HepG2 (cell line): ENCODE data around the gene METTL1. TPM values are rescaled to one million over a fixed set of nuclear protein-coding genes. Genes with fewer than 3 reads are reported as not detected.

ENCODE experiments used
- ATAC-seq: fragments of 200-7000 bp; cut with Tn5 transposase; 3 replicates; pipeline ENCODE4 v1.9.1; 2020; ENCODE audit warnings: mild to moderate bottlenecking, moderate library complexity
- BruUV-seq: library from RNA; stranded (reverse); fragments of 400-500 nt; replicated peaks from 2 replicates; lab custom pipeline; 2021; lab: Mats Ljungman, UMichigan
- CTCF ChIA-PET: fragments of 300-600 bp; formaldehyde crosslinking; extraction: SDS; loops from one replicate; lab custom pipeline; 2021; ENCODE audit warnings: low total read pairs, inconsistent platforms, low intra/inter-chr PET ratio; lab: Yijun Ruan, JAX
- POLR2A ChIA-PET: fragments of 350-600 bp; sonication (Branson Sonifier 250); formaldehyde crosslinking; loops from one replicate; lab custom pipeline; 2020; ENCODE audit warnings: antibody characterized with exemption, inconsistent platforms; lab: Yijun Ruan, JAX
- DNase-seq: peaks from one replicate; pipeline ENCODE4 v3.0.0-alpha.2; 2015; ENCODE audit warnings: low spot score
- FAIRE-seq: peaks from 3 replicates; lab custom pipeline; 2011; peaks lifted over from hg19 to GRCh38; lab: Jason Lieb, UNC
- H2AFZ ChIP-seq: one replicate; pipeline ENCODE4 v1.6.1; 2011; ENCODE audit warnings: low read length, inconsistent platforms
- H3K27ac ChIP-seq: fragments of 300-600 bp; 3 replicates; pipeline ENCODE4 v1.8.0; 2011; ENCODE audit warnings: mixed run types, mild to moderate bottlenecking, mixed read lengths, low read length, inconsistent platforms; ENCODE audit not compliant: insufficient read depth; ENCODE audit errors: extremely low read length
- H3K27me3 ChIP-seq, 2 experiments: fragments of 200-600 bp in 1 of 2; 2 replicates in 1 of 2; 3 replicates in 1 of 2; pipeline versions ENCODE4 v1.6.0 to v1.8.0; 2011; ENCODE audit warnings: low read length in 2 of 2, mild to moderate bottlenecking in 2 of 2, moderate library complexity in 2 of 2, inconsistent platforms in 1 of 2; ENCODE audit not compliant: insufficient read depth in 2 of 2, control insufficient read depth in 1 of 2
- H3K36me3 ChIP-seq, 2 experiments: fragments of 200-600 bp in 1 of 2; replicated peaks in 1 of 2; 2 replicates in 1 of 2; 3 replicates in 1 of 2; pipeline versions ENCODE4 v1.5.1 to v1.8.0; 2011; ENCODE audit warnings: low read length in 2 of 2, inconsistent platforms in 1 of 2; ENCODE audit not compliant: insufficient read depth in 2 of 2, control insufficient read depth in 1 of 2
- H3K4me1 ChIP-seq: 2 replicates; pipeline ENCODE4 v1.5.1; 2012; ENCODE audit warnings: low read length, inconsistent platforms; ENCODE audit not compliant: insufficient read depth
- H3K4me2 ChIP-seq: 2 replicates; pipeline ENCODE4 v1.6.0; 2011; ENCODE audit warnings: low read depth, low read length, inconsistent platforms
- H3K4me3 ChIP-seq, 3 experiments: fragments of 200-600 bp in 1 of 3; sonication (generic), shearing (Covaris generic) in 1 of 3; replicated peaks in 1 of 3; 2 replicates each; pipeline ENCODE4 v1.5.1; 2011 to 2016; ENCODE audit warnings: low read length in 3 of 3, inconsistent platforms in 2 of 3, low read depth in 2 of 3, mild to moderate bottlenecking in 2 of 3, control low read depth in 1 of 3, mixed read lengths in 1 of 3; ENCODE audit not compliant: insufficient read depth in 1 of 3
- H3K79me2 ChIP-seq: one replicate; pipeline ENCODE4 v1.6.1; 2011; ENCODE audit warnings: low read length, inconsistent platforms; ENCODE audit not compliant: insufficient read depth
- H3K9ac ChIP-seq: 2 replicates; pipeline ENCODE4 v1.6.0; 2011; ENCODE audit warnings: mild to moderate bottlenecking, low read depth, low read length, inconsistent platforms; ENCODE audit not compliant: insufficient read depth
- H3K9me3 ChIP-seq: 2 replicates; pipeline ENCODE4 v1.5.1; 2012; ENCODE audit warnings: mild to moderate bottlenecking, low read length
- H4K20me1 ChIP-seq: 2 replicates; pipeline ENCODE4 v1.6.0; 2011; ENCODE audit warnings: inconsistent platforms, mild to moderate bottlenecking, low read length, moderate library complexity; ENCODE audit not compliant: insufficient read depth
- AGO2 ChIP-seq: fragments of 200-400 bp; formaldehyde crosslinking; optimal IDR thresholded peaks from 2 replicates; pipeline ENCODE3; 2017; ENCODE audit warnings: mild to moderate bottlenecking, low read depth, low read length, moderate library complexity
- BORCS8-MEF2B ChIP-seq: sonication (generic); formaldehyde crosslinking; IDR thresholded peaks from 2 replicates; pipeline ENCODE4 v1.8.0; 2022; ENCODE audit warnings: mild to moderate bottlenecking, missing genetic modification reagents
- CBX1 ChIP-seq: IDR thresholded peaks from one replicate; pipeline ENCODE4 v1.6.1; 2016; ENCODE audit warnings: antibody characterized with exemption, low read depth
- CSRNP1 ChIP-seq: sonication (generic); formaldehyde crosslinking; IDR thresholded peaks from 2 replicates; pipeline ENCODE4 v1.8.1; 2023; ENCODE audit warnings: mild to moderate bottlenecking, missing genetic modification reagents
- CTCF ChIP-seq: sonication (generic); formaldehyde crosslinking; IDR thresholded peaks from 2 replicates; pipeline ENCODE4 v1.5.0; 2020; ENCODE audit warnings: mild to moderate bottlenecking, missing genetic modification reagents, moderate library complexity
- YEATS2 ChIP-seq: sonication (generic); formaldehyde crosslinking; IDR thresholded peaks from 2 replicates; pipeline ENCODE4 v1.4.0; 2020; ENCODE audit warnings: missing genetic modification reagents, borderline replicate concordance
- ZBTB3 ChIP-seq: sonication (generic); formaldehyde crosslinking; IDR thresholded peaks from 2 replicates; pipeline ENCODE4 v1.4.0; 2020; ENCODE audit warnings: low read depth, mild to moderate bottlenecking, moderate library complexity, missing genetic modification reagents, borderline replicate concordance
- ZBTB7A ChIP-seq: sonication (generic); formaldehyde crosslinking; IDR thresholded peaks from 2 replicates; pipeline ENCODE4 v1.8.0; 2022; ENCODE audit warnings: mild to moderate bottlenecking, missing genetic modification reagents
- ZNF282 ChIP-seq: fragments of 450-650 bp; IDR thresholded peaks from 2 replicates; pipeline ENCODE4 v1.6.1; 2018; ENCODE audit not compliant: partially characterized antibody
- ZNF414 ChIP-seq: sonication (generic); formaldehyde crosslinking; IDR thresholded peaks from 2 replicates; pipeline ENCODE4 v1.5.0; 2020; ENCODE audit warnings: missing genetic modification reagents
- ZNF468 ChIP-seq: sonication (generic); formaldehyde crosslinking; IDR thresholded peaks from 2 replicates; pipeline ENCODE4 v1.8.0; 2022; ENCODE audit warnings: mild to moderate bottlenecking, moderate library complexity, missing genetic modification reagents
- ZNF496 ChIP-seq: sonication (generic); formaldehyde crosslinking; IDR thresholded peaks from 2 replicates; pipeline ENCODE4 v1.8.1; 2023; ENCODE audit warnings: mild to moderate bottlenecking, moderate library complexity, missing genetic modification reagents; ENCODE audit not compliant: insufficient replicate concordance
- ZNF670 ChIP-seq: sonication (generic); formaldehyde crosslinking; IDR thresholded peaks from 2 replicates; pipeline ENCODE4 v1.8.0; 2022; ENCODE audit warnings: mild to moderate bottlenecking, missing genetic modification reagents, borderline replicate concordance
- ZNF7 ChIP-seq: IDR thresholded peaks from 2 replicates; pipeline ENCODE4 v1.6.1; 2016; ENCODE audit warnings: missing biosample characterization, missing genetic modification reagents
- WGBS: methylation state at CpG from one replicate; pipeline ENCODE4 v1.1.6; 2017; ENCODE audit warnings: low lambda C conversion rate; 5-methylcytosine and 5-hydroxymethylcytosine counted together
- in situ Hi-C: cut with HindIII; loops from 2 replicates; pipeline ENCODE4 v1.10.0; 2017; ENCODE audit warnings: low pct_unique_long_range_greater_than_20kb; ENCODE audit not compliant: extremely low pct_ligation_motif_present
- intact Hi-C: fragments of 100-400 bp; cut with micrococcal nuclease; formaldehyde crosslinking; loops from one replicate; pipeline ENCODE4 v1.10.0; 2022; ENCODE audit not compliant: unreplicated experiment
- polyA plus RNA-seq, 8 experiments: library from polyadenylated mRNA; depleted of rRNA in 3 of 8; stranded (reverse) in 7 of 8; unstranded in 1 of 8; fragments of >200 nt; fragmentation: Illumina TruSeq in 4 of 8; extraction: Trizol in 4 of 8; gene quantifications; 2 replicates each; pipeline versions ENCODE4 v1.2.1 to v1.2.3, GENCODE V29; 2011 to 2016; ENCODE audit warnings: low read depth in 4 of 8, missing spikeins in 1 of 8, mixed read lengths in 1 of 8; ENCODE audit not compliant: insufficient read depth in 1 of 8
- total RNA-seq, 5 experiments: library from RNA; depleted of rRNA; stranded (reverse); fragments of >200 nt; fragmentation: Illumina TruSeq; extraction: Trizol; gene quantifications; 2 replicates each; pipeline ENCODE4 v1.2.3, GENCODE V29; 2016; ENCODE audit warnings: low read depth in 1 of 5

METTL1 gene
- total and polyA plus RNA-seq, 2 of the 13 experiments (the other 11 are each of a cell fraction or from before 2014, with no cell fraction given): 34.7 to 36.9 TPM

- H3K4me3 ChIP-seq: no peak overlapping the region
- no peak overlapping the region for H3K27ac ChIP-seq
- no peaks in the 10 kb centered on the region for H3K36me3 ChIP-seq
- H2AFZ ChIP-seq: no peak overlapping the region
- DNase-seq: no peak
- H3K4me1 ChIP-seq: peaks cover 18% of the 10 kb centered on the region
- H3K79me2 ChIP-seq: no peaks in the 10 kb centered on the region
- ATAC-seq: no peak
- no TSS peak for BruUV-seq
- H4K20me1 ChIP-seq: no peaks in the 10 kb centered on the region
- H3K4me2 ChIP-seq: no peak overlapping the region
- H3K9ac ChIP-seq: no peak overlapping the region
- ChIA-PET POLR2A (no interaction called here), CTCF (no interaction called here)
- H3K9me3 ChIP-seq: no peaks in the 10 kb centered on the region
- H3K27me3 ChIP-seq: peaks cover 2 to 38% of the 10 kb centered on the region in 2 experiments; a peak in 4 of 5 replicates
- TF ChIP-seq YEATS2 (CRISPR knock-in tag) (no peak), ZNF7 (CRISPR knock-in tag) (no peak), ZNF414 (no peak), ZNF282 (no peak)
- no peak for FAIRE-seq
- in situ Hi-C loops: no loop called here
- WGBS: 17% methylated on average over 13 of the region's 13 CpGs
- intact Hi-C loops: no loop called here
Measured at GRCh38 chr12:57730336-57731067, 41.4 kb downstream of the METTL1 start.

GRCh38 chr12:57729321-57729844, 42.5 kb downstream of the METTL1 start:
- H3K36me3 ChIP-seq: no peaks in the 10 kb centered on the region
- no peak overlapping the region for H3K9ac ChIP-seq
- ATAC-seq: no peak
- no TSS peak for BruUV-seq
- ChIA-PET CTCF (no interaction called here), POLR2A (no interaction called here)
- 21% methylated on average over 5 of the region's 5 CpGs for WGBS
- no peaks in the 10 kb centered on the region for H3K79me2 ChIP-seq
- no peak for DNase-seq
- peaks cover 6% of the 10 kb centered on the region for H3K4me1 ChIP-seq
- no peak overlapping the region for H3K4me2 ChIP-seq
- no peaks in the 10 kb centered on the region for H4K20me1 ChIP-seq
- H3K27ac ChIP-seq: no peak overlapping the region
- peaks cover 2 to 38% of the 10 kb centered on the region in 2 experiments; a peak in 4 of 5 replicates for H3K27me3 ChIP-seq
- H3K4me3 ChIP-seq: no peak overlapping the region
- FAIRE-seq: no peak
- H2AFZ ChIP-seq: no peak overlapping the region
- H3K9me3 ChIP-seq: no peaks in the 10 kb centered on the region
- intact Hi-C loops: no loop called here
- in situ Hi-C loops: no loop called here
- TF ChIP-seq ZNF468 (CRISPR knock-in tag) (no peak), ZNF670 (CRISPR knock-in tag) (no peak), AGO2 (no peak), CTCF (no peak), CSRNP1 (CRISPR knock-in tag) (no peak), ZBTB3 (CRISPR knock-in tag) (no peak), ZBTB7A (CRISPR knock-in tag) (no peak), BORCS8-MEF2B (no peak), ZNF496 (CRISPR knock-in tag) (no peak), CBX1 (no peak)
